ENCODE data around the gene ICOS. TPM values are rescaled to one million over a fixed set of nuclear protein-coding genes. Genes with fewer than 3 reads are reported as not detected.

Gene ICOS
- total RNA-seq, 4 donors from 2014 or later, result 0.41 to 1.3 (median 0.60) TPM; not detected in 1

DNA sequence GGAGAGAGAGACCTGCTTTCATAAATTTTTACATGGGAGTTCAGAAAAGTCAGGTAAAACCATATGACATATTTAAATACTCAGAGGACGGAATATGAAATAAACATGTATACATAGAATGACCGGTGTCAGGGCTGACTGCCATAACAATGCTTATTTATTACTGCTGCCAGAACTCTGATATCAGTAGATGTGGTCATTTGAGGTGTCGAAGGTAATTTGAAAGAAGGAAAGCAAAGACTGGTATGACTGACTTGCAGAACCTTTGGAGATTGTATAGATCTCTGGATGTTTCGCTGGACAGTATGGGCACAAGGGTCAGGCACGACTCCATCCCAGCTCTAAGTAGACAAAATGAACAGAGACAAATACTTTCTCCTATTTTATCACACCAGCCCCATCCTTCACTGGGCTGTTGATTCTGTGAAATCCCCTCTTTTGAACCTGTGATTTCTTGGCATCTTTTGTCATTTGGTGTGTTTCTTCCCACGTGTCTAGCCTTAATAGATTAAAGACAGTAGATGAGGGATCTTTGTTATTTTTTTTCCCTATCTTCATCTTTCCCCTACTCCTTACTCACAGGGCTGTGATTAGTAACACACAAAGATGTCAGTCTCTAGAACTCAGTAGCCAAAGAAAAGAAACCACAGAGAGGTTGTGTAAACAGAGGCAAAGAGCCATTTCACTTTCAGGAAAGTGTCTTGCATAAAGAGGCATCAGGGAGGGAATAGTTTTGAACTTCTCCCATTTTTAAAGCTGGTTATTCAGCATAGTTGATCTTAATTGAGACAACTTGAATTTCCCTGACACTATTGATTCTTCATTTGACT lies 61.6 kb downstream of the ICOS start:
- Histone ChIP-seq H3K4me3 (no peak overlapping the region), H3K4me1 (peaks cover 0 to 6% (median 0%) of the 10 kb centered on the region in 4 donors), H3K9me3 (no peaks in the 10 kb centered on the region), H3K27me3 (no peaks in the 10 kb centered on the region), H3K27ac (no peak overlapping the region), H3K36me3 (no peaks in the 10 kb centered on the region)
- in situ Hi-C loops (cut with MboI; ENCODE audit: low pct_ligation_motif_present in 1 of 4, low pct_unique_long_range_greater_than_20kb in 1 of 4, low sequenced_read_pairs in 3 of 4) (no loop called here), intact Hi-C loops (cut with DNase I; ENCODE audit: low total_unique reads) (no loop called here)
- TF ChIP-seq EP300 (IDR thresholded peaks at IDR 0.05; ENCODE audit: low read depth) (no peak), POLR2AphosphoS5 (IDR thresholded peaks at IDR 0.05) (no peak), POLR2A (IDR thresholded peaks at IDR 0.05) (no peak)
- TF ChIP-seq, protein P1, sequence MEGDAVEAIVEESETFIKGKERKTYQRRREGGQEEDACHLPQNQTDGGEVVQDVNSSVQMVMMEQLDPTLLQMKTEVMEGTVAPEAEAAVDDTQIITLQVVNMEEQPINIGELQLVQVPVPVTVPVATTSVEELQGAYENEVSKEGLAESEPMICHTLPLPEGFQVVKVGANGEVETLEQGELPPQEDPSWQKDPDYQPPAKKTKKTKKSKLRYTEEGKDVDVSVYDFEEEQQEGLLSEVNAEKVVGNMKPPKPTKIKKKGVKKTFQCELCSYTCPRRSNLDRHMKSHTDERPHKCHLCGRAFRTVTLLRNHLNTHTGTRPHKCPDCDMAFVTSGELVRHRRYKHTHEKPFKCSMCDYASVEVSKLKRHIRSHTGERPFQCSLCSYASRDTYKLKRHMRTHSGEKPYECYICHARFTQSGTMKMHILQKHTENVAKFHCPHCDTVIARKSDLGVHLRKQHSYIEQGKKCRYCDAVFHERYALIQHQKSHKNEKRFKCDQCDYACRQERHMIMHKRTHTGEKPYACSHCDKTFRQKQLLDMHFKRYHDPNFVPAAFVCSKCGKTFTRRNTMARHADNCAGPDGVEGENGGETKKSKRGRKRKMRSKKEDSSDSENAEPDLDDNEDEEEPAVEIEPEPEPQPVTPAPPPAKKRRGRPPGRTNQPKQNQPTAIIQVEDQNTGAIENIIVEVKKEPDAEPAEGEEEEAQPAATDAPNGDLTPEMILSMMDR (IDR thresholded peaks at IDR 0.05), result no peak
- DNase-seq, result no peak
- 72 to 81% methylated on average over 6 of the region's 6 CpGs for WGBS, 2 donors (ENCODE audit: low coverage in 1 of 2)

DNA sequence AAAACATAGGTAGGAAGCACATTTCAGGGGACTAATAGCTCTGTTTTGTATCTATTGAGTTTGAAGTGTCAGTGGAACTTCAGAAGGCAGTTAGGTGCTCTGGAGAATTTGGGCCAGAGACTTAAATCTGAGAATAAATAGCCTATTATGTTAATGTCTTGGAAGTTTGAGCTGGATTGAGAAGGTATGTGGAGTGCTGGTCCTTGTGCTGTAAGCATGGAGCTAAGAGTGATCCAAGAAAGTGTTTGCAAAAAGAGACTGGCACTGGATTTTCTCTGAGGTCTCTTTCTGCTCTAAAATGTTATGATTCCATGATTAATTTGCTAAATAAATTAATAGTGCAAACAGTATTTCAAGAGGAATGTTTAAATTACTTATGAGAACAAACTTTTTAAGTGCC lies 63.3 kb downstream of the ICOS start:
- Histone ChIP-seq H3K4me1 (peaks cover 0 to 6% (median 0%) of the 10 kb centered on the region in 4 donors), H3K36me3 (no peaks in the 10 kb centered on the region), H3K27me3 (no peaks in the 10 kb centered on the region), H3K4me3 (no peak overlapping the region), H3K27ac (no peak overlapping the region), H3K9me3 (no peaks in the 10 kb centered on the region)
- TF ChIP-seq, protein P1 (IDR thresholded peaks at IDR 0.05), result no peak
- TF ChIP-seq POLR2AphosphoS5 (IDR thresholded peaks at IDR 0.05), result no peak
- TF ChIP-seq EP300 (IDR thresholded peaks at IDR 0.05; ENCODE audit: low read depth), result no peak
- no peak for TF ChIP-seq POLR2A (IDR thresholded peaks at IDR 0.05)
- intact Hi-C loops (cut with DNase I; ENCODE audit: low total_unique reads) (no loop called here), in situ Hi-C loops (cut with MboI; ENCODE audit: low pct_ligation_motif_present in 1 of 4, low pct_unique_long_range_greater_than_20kb in 1 of 4, low sequenced_read_pairs in 3 of 4) (no loop called here)
- no peak for DNase-seq

DNA sequence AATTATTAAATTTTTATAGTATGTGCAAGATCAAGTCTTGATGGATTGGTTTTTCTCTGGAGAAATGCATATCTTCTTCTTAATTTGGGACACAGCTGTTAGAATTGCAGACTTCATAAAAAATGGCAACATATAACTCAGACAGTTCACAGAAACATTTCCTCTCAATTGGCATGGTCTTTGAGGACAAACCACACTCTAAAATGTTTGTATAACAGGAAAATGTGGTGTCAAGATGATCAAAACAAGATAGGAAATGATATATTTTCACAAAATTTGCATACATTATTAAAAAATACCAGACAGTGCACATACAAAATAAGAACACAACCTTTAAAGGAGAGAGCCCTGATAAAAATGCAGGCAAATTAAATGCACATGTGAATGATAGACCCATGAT lies 63.9 kb downstream of the ICOS start:
- H3K27ac ChIP-seq, result no peak overlapping the region
- no peaks in the 10 kb centered on the region for H3K36me3 ChIP-seq
- intact Hi-C loops (cut with DNase I; ENCODE audit: low total_unique reads), result no loop called here

DNA sequence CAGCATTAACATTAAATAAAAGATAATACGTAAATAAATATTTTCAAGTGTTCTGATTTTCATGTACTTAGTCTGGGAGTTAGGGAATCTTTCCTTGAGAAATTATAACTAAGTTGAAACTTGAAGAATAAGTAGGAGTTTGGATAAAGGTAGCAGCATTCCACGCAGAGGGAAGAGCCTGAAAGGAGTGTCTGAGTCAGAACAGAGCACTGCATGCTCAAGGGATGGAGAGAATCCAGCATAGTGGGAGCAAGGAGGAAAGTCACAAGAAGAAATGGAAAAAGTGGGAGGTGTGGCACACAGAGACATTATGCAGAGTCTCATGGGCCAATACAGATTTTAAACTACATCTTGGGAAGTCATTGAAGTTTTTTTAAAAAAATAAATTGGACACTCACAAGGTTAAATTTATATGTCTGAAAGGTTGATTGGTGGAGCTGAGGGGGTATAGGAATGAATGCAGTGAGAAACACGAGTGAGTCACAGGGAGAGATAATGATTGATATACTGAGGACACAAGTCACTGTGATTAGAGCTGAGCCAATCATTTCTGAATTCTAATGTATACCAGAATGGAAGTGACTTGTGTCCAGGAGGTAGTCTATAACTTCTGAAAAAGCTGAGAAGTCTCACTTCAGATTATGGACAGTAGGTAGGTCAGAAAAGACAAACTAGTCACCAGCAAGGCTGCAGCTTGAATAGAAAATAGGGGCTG lies 66.9 kb downstream of the ICOS start:
- no peak for DNase-seq
- H3K4me3 ChIP-seq, result no peak overlapping the region
- no peak overlapping the region for H3K27ac ChIP-seq
- WGBS, 2 donors (ENCODE audit: low coverage in 1 of 2), result 57 to 69% methylated on average over 3 of the region's 3 CpGs
- no peaks in the 10 kb centered on the region for H3K9me3 ChIP-seq
- H3K27me3 ChIP-seq, result no peaks in the 10 kb centered on the region
- peaks cover 0 to 6% (median 0%) of the 10 kb centered on the region in 4 donors for H3K4me1 ChIP-seq
- H3K36me3 ChIP-seq, result no peaks in the 10 kb centered on the region
- in situ Hi-C loops (cut with MboI; ENCODE audit: low pct_ligation_motif_present in 1 of 4, low pct_unique_long_range_greater_than_20kb in 1 of 4, low sequenced_read_pairs in 3 of 4) (no loop called here), intact Hi-C loops (cut with DNase I; ENCODE audit: low total_unique reads) (no loop called here)
- TF ChIP-seq POLR2AphosphoS5 (IDR thresholded peaks at IDR 0.05) (no peak), EP300 (IDR thresholded peaks at IDR 0.05; ENCODE audit: low read depth) (no peak), POLR2A (IDR thresholded peaks at IDR 0.05) (no peak)
- TF ChIP-seq, protein P1 (IDR thresholded peaks at IDR 0.05), result no peak

More for the DNA sequence above, 63.9 kb downstream of the ICOS start:
- no peaks in the 10 kb centered on the region for H3K27me3 ChIP-seq
- peaks cover 0 to 6% (median 0%) of the 10 kb centered on the region in 4 donors for H3K4me1 ChIP-seq
- H3K9me3 ChIP-seq, result no peaks in the 10 kb centered on the region
- TF ChIP-seq POLR2AphosphoS5 (IDR thresholded peaks at IDR 0.05), result no peak
- no peak for TF ChIP-seq EP300 (IDR thresholded peaks at IDR 0.05; ENCODE audit: low read depth)
- TF ChIP-seq POLR2A (IDR thresholded peaks at IDR 0.05), result no peak
- TF ChIP-seq, protein P1 (IDR thresholded peaks at IDR 0.05), result no peak
- in situ Hi-C loops (cut with MboI; ENCODE audit: low pct_ligation_motif_present in 1 of 4, low pct_unique_long_range_greater_than_20kb in 1 of 4, low sequenced_read_pairs in 3 of 4), result no loop called here
- no peak overlapping the region for H3K4me3 ChIP-seq
- no peak for DNase-seq
